GM23248 (cell line): ENCODE measurements around the gene EFR3B. TPM values are rescaled to one million over a fixed set of nuclear protein-coding genes. Genes with fewer than 3 reads are reported as not detected.

ENCODE experiments used
- DNase-seq: peaks from one replicate; pipeline ENCODE4 v3.0.0-alpha.2; 2015
- H2AFZ ChIP-seq: fragments of 200-600 bp; sonication (generic); 2 replicates; pipeline ENCODE4 v1.6.1; 2016; ENCODE audit warnings: antibody characterized with exemption
- H3F3A ChIP-seq: fragments of 200-600 bp; sonication (generic); 2 replicates; pipeline ENCODE4 v1.6.1; 2016; ENCODE audit warnings: mild to moderate bottlenecking, antibody characterized with exemption, mixed run types; ENCODE audit not compliant: insufficient read depth
- H3K27ac ChIP-seq: fragments of 200-600 bp; sonication (generic); 2 replicates; pipeline ENCODE4 v1.5.1; 2016; ENCODE audit warnings: mild to moderate bottlenecking
- H3K27me3 ChIP-seq: fragments of 200-600 bp; sonication (generic); replicated peaks from 2 replicates; pipeline ENCODE4 v1.6.1; 2016; ENCODE audit warnings: mild to moderate bottlenecking; ENCODE audit not compliant: insufficient read depth
- H3K36me3 ChIP-seq: fragments of 200-600 bp; sonication (generic); 2 replicates; pipeline ENCODE4 v1.6.1; 2016; ENCODE audit warnings: low read depth, mild to moderate bottlenecking
- H3K4me1 ChIP-seq: fragments of 200-600 bp; sonication (generic); 2 replicates; pipeline ENCODE4 v1.6.1; 2016; ENCODE audit warnings: mild to moderate bottlenecking; ENCODE audit not compliant: insufficient read depth
- H3K4me2 ChIP-seq: fragments of 200-600 bp; sonication (generic); one replicate; pipeline ENCODE4 v1.6.1; 2016; ENCODE audit warnings: mild to moderate bottlenecking; ENCODE audit not compliant: unreplicated experiment
- H3K4me3 ChIP-seq: fragments of 200-600 bp; sonication (generic); 2 replicates; pipeline ENCODE4 v1.5.1; 2016; ENCODE audit warnings: mild to moderate bottlenecking
- H3K79me2 ChIP-seq: fragments of 200-600 bp; sonication (generic); 2 replicates; pipeline ENCODE4 v1.6.1; 2016; ENCODE audit warnings: mild to moderate bottlenecking; ENCODE audit not compliant: insufficient read depth
- H3K9ac ChIP-seq: fragments of 200-600 bp; sonication (generic); 2 replicates; pipeline ENCODE4 v1.6.1; 2016; ENCODE audit warnings: mild to moderate bottlenecking
- H3K9me2 ChIP-seq: fragments of 200-600 bp; sonication (generic); 2 replicates; pipeline ENCODE4 v1.6.1; 2016; ENCODE audit warnings: mixed run types, mild to moderate bottlenecking, moderate library complexity; ENCODE audit not compliant: insufficient read depth
- H3K9me3 ChIP-seq: fragments of 200-600 bp; sonication (generic); one replicate; pipeline ENCODE4 v1.6.1; 2017; ENCODE audit warnings: low read depth
- H4K20me1 ChIP-seq: fragments of 200-600 bp; sonication (generic); 2 replicates; pipeline ENCODE4 v1.6.0; 2016; ENCODE audit not compliant: insufficient read depth
- EZH2 ChIP-seq: fragments of 200-600 bp; sonication (generic); IDR thresholded peaks from 2 replicates; pipeline ENCODE4 v1.6.1; 2018; ENCODE audit warnings: antibody characterized with exemption, mild to moderate bottlenecking; ENCODE audit not compliant: insufficient read depth, poor library complexity, severe bottlenecking
- EZH2phosphoT487 ChIP-seq: fragments of 200-600 bp; sonication (generic); IDR thresholded peaks from 2 replicates; pipeline ENCODE4 v1.6.1; 2018; ENCODE audit warnings: antibody characterized with exemption, moderate library complexity, mild to moderate bottlenecking, low read depth; ENCODE audit not compliant: insufficient read depth
- WGBS, 2 experiments: methylation state at CpG; one replicate each; pipeline ENCODE4 v1.1.6; 2015 to 2017; ENCODE audit warnings: low lambda C conversion rate in 2 of 2, low coverage in 1 of 2; ENCODE audit errors: missing lambda C conversion rate in 2 of 2; 5-methylcytosine and 5-hydroxymethylcytosine counted together
- in situ Hi-C: fragments of 300-500 bp; cut with MboI; formaldehyde crosslinking; loops from 2 replicates; pipeline ENCODE4 v1.15.0; 2020
- polyA plus RNA-seq: library from polyadenylated mRNA; unstranded; fragments of >200 nt; fragmentation: Nextera tagmentation; extraction: Ambion mirVana; gene quantifications from 2 replicates; pipeline ENCODE4 v1.2.1, GENCODE V29; 2016
- total RNA-seq: library from RNA; depleted of rRNA; stranded (reverse); fragments of >200 nt; shearing (Covaris generic); gene quantifications from 2 replicates; pipeline ENCODE4 v1.2.3, GENCODE V29; 2014

EFR3B gene
- total and polyA plus RNA-seq, 2 experiments from 2014 or later: 0.51 to 0.97 TPM

DNA sequence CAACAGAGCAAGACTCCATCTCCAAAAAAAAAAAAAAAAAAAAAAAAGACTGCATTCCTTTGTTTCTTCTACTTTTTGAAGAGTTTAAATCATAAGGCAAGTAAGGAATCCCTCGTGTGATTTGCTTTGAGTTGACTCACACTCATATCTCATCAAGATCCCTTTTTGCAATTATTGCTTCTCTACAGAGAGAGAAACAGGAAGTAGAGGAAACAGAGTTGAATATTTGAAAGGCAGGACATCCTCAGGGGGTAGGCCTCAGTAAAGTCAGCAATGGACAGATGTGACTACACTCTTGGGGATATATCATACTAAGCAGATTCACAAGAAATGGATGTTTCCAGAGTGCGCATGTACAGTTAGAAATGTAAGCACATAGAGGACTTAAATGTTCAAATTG lies 11.2 kb upstream of the EFR3B start:
- no peaks in the 10 kb centered on the region for H3K4me1 ChIP-seq
- no peaks in the 10 kb centered on the region for H3K36me3 ChIP-seq
- no peaks in the 10 kb centered on the region for H3F3A ChIP-seq
- no peaks in the 10 kb centered on the region for H3K9me3 ChIP-seq
- H3K9ac ChIP-seq: no peak overlapping the region
- no peaks in the 10 kb centered on the region for H4K20me1 ChIP-seq
- WGBS, 2 experiments: 53 to 56% methylated on average over 2 of the region's 2 CpGs
- no peak overlapping the region for H3K4me2 ChIP-seq
- no peaks in the 10 kb centered on the region for H3K9me2 ChIP-seq
- H3K27ac ChIP-seq: no peak overlapping the region
- no peak overlapping the region for H3K4me3 ChIP-seq
- TF ChIP-seq EZH2phosphoT487: no peak
- no peak for TF ChIP-seq EZH2
- H3K79me2 ChIP-seq: no peaks in the 10 kb centered on the region
- H2AFZ ChIP-seq: no peak overlapping the region
- DNase-seq: no peak
- in situ Hi-C loops: no loop called here
- no peaks in the 10 kb centered on the region for H3K27me3 ChIP-seq

GRCh38 chr2:25032094-25032493 lies 9.8 kb upstream of the EFR3B start:
- H3F3A ChIP-seq: no peaks in the 10 kb centered on the region
- H2AFZ ChIP-seq: no peak overlapping the region
- no peak overlapping the region for H3K4me3 ChIP-seq
- DNase-seq: peak; percentile 72
- WGBS, 2 experiments: 36 to 37% methylated on average over 3 of the region's 3 CpGs
- TF ChIP-seq EZH2phosphoT487: no peak
- TF ChIP-seq EZH2: no peak
- no peaks in the 10 kb centered on the region for H3K4me1 ChIP-seq
- in situ Hi-C loops: no loop called here
- no peak overlapping the region for H3K9ac ChIP-seq
- no peak overlapping the region for H3K27ac ChIP-seq
- no peaks in the 10 kb centered on the region for H3K9me2 ChIP-seq
- no peaks in the 10 kb centered on the region for H3K79me2 ChIP-seq
- no peaks in the 10 kb centered on the region for H3K36me3 ChIP-seq
- no peaks in the 10 kb centered on the region for H4K20me1 ChIP-seq
- no peaks in the 10 kb centered on the region for H3K27me3 ChIP-seq
- no peaks in the 10 kb centered on the region for H3K9me3 ChIP-seq
- H3K4me2 ChIP-seq: no peak overlapping the region

DNA sequence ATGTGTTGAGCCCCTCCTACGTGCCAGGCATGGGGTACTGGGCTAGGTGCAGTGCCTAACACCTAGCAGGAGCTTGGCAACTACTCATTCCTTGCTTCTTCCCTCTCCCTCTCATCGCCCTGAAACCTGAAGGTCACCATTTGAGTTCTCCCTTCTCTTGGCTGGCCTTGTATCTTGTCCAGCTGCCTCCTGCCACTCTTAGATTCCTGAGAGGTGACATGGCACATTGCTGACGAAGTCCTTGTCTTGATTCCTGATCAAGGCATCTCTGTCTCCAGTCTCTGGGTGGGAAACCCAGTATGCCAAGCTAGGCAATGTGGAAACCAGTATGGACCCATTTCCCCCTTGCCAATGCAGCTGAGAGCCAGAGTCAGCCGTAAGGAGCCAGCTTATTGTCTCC lies 9.0 kb upstream of the EFR3B start:
- no peak for TF ChIP-seq EZH2
- TF ChIP-seq EZH2phosphoT487: no peak
- no peak overlapping the region for H3K9ac ChIP-seq
- in situ Hi-C loops: no loop called here
- H2AFZ ChIP-seq: no peak overlapping the region
- no peaks in the 10 kb centered on the region for H3K79me2 ChIP-seq
- H3K9me2 ChIP-seq: no peaks in the 10 kb centered on the region
- no peaks in the 10 kb centered on the region for H4K20me1 ChIP-seq
- H3F3A ChIP-seq: no peaks in the 10 kb centered on the region
- H3K4me2 ChIP-seq: no peak overlapping the region
- 66 to 68% methylated on average over 4 of the region's 4 CpGs for WGBS, 2 experiments
- no peaks in the 10 kb centered on the region for H3K36me3 ChIP-seq
- no peak overlapping the region for H3K27ac ChIP-seq
- H3K27me3 ChIP-seq: no peaks in the 10 kb centered on the region
- no peaks in the 10 kb centered on the region for H3K4me1 ChIP-seq
- no peak for DNase-seq
- H3K9me3 ChIP-seq: no peaks in the 10 kb centered on the region
- no peak overlapping the region for H3K4me3 ChIP-seq

DNA sequence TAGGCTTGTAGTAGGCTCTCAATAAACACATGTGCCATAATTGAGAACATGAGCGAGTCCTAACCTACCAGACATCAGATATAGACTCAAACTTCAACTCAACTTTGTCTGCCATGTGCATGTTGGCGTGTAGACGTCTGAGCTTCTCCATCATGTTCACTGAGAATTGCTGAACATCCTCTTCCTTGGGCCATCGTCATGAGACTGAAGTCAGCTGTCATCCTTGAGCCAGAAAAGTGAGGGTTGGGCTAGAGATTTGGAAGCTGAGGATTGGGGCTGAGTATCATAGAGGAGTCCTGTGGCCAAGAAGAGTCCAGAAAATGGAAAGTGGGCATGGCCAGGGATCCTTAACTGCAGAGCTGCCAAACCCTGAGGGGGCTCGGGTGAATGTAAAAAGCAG lies 7.8 kb upstream of the EFR3B start:
- H3K36me3 ChIP-seq: no peaks in the 10 kb centered on the region
- no peaks in the 10 kb centered on the region for H3K9me2 ChIP-seq
- no peaks in the 10 kb centered on the region for H3K79me2 ChIP-seq
- no peaks in the 10 kb centered on the region for H4K20me1 ChIP-seq
- H3K27ac ChIP-seq: no peak overlapping the region
- no peak overlapping the region for H3K4me2 ChIP-seq
- H3K4me1 ChIP-seq: no peaks in the 10 kb centered on the region
- no peaks in the 10 kb centered on the region for H3K27me3 ChIP-seq
- no peak overlapping the region for H3K4me3 ChIP-seq
- H3F3A ChIP-seq: no peaks in the 10 kb centered on the region
- no peak overlapping the region for H3K9ac ChIP-seq
- 70 to 82% methylated on average over 5 of the region's 5 CpGs for WGBS, 2 experiments
- in situ Hi-C loops: no loop called here
- H2AFZ ChIP-seq: no peak overlapping the region
- no peaks in the 10 kb centered on the region for H3K9me3 ChIP-seq
- TF ChIP-seq EZH2phosphoT487 (no peak), EZH2 (no peak)
- DNase-seq: no peak
